Psoas muscle (tissue), 8 donors: ENCODE data around the gene USP5. TPM values are rescaled to one million over a fixed set of nuclear protein-coding genes. Genes with fewer than 3 reads are reported as not detected.
A peak's percentile ranks its signal among the peaks of the same experiment; 100 is the strongest.

Experiments
- ATAC-seq, 4 donors: fragments of 200-7000 bp; cut with Tn5 transposase; one replicate each; pipeline ENCODE4 v1.9.1; 2020; ENCODE audit warnings: moderate library complexity in 3 of 4, mild to moderate bottlenecking in 2 of 4
- DNase-seq, 2 donors: peaks; one replicate each; pipeline ENCODE4 v3.0.0-alpha.2; 2020
- H3K27ac ChIP-seq: fragments of 200-600 bp; one replicate; pipeline ENCODE4 v1.8.0; 2022
- H3K27me3 ChIP-seq, 3 donors: fragments of 200-600 bp in 1 of 3; one replicate each; pipeline versions ENCODE4 v1.6.1 to v1.8.0; 2013 to 2022; ENCODE audit warnings: low read length in 2 of 3, mild to moderate bottlenecking in 2 of 3, moderate library complexity in 1 of 3; ENCODE audit not compliant: insufficient read depth in 3 of 3
- H3K36me3 ChIP-seq, 2 donors: fragments of 200-600 bp in 1 of 2; one replicate each; pipeline versions ENCODE4 v1.6.1 to v1.8.0; 2013 to 2022; ENCODE audit warnings: low read depth in 1 of 2, mild to moderate bottlenecking in 1 of 2, moderate library complexity in 1 of 2; ENCODE audit not compliant: insufficient read depth in 1 of 2
- H3K4me1 ChIP-seq: fragments of 200-600 bp; one replicate; pipeline ENCODE4 v1.8.0; 2022
- H3K4me3 ChIP-seq: fragments of 200-600 bp; one replicate; pipeline ENCODE4 v1.8.0; 2022; ENCODE audit warnings: mild to moderate bottlenecking
- H3K9me3 ChIP-seq: fragments of 200-600 bp; one replicate; pipeline ENCODE4 v1.8.0; 2022
- WGBS, 3 donors: extraction: QIAGEN DNeasy Blood & Tissue Kit; methylation state at CpG; one replicate each; pipeline versions ENCODE4 v1.1.6 to v1.1.7; 2013; 5-methylcytosine and 5-hydroxymethylcytosine counted together
- intact Hi-C, 2 donors: fragments of 100-400 bp; cut with DNase I; formaldehyde crosslinking; loops; one replicate each; pipeline versions ENCODE4 v1.11.0 to v1.14.2; 2022
- polyA plus RNA-seq, 3 donors: library from polyadenylated mRNA; stranded (reverse); fragments of 200-250 nt; gene quantifications; one replicate each; pipeline ENCODE4 v1.2.3, GENCODE V29; 2013
- total RNA-seq, 4 donors: library from RNA; stranded (reverse); fragmentation: NEBNext Ultra II Directional in 2 of 4; extraction: Animal tissue kit (Norgen Biotek cat#: 25700) in 2 of 4; gene quantifications; one replicate each; pipeline versions ENCODE4 v1.2.1 to v1.2.4, GENCODE V29; 2021 to 2023
- TF ChIP-seq, protein P1 (sequence below): fragments of 200-600 bp; IDR thresholded peaks from one replicate; pipeline ENCODE4 v1.8.0; 2022; ENCODE audit warnings: antibody characterized with exemption
- donor health status: healthy with polysubstance abuse.
- donor health status: DM: no; HTN: no; CAD: no; lungs with moderate emphysema.
- donor health status: Bipolar disorder and iron deficiency.
- donor health status: healthy.
- donor health status: DM: yes; HTN: yes; CAD: no.
- donor health status: DM: no; HTN: no; CAD: no.
- donor health status: DM: no; HTN: no; CAD: no.
- donor health status: DM: yes; HTN: yes; CAD: no.

The USP5 gene
- total and polyA plus RNA-seq, 7 donors, result 43.1 to 127 (median 98.1) TPM

DNA sequence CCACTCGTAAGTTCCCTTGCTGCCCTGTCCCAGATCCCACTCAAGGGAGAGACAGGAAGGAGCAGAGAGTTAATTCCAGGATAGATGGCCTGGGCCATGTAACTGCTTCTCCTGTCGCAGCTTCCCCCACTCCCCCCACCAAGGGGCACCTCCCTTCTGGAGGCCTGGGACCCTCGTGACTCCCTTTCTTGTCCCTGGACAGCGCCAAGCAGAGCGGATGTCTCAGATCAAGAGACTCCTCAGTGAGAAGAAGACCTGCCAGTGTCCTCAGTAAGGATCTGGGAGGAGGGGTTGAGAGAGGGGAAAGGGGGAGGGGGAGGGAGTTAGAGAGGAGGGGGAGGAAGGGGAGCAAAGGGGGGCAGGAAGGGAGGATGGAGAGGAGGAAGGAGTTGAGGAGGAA, 33.3 kb upstream of the USP5 start:
- no peak overlapping the region for H3K27ac ChIP-seq
- TF ChIP-seq, protein P1, sequence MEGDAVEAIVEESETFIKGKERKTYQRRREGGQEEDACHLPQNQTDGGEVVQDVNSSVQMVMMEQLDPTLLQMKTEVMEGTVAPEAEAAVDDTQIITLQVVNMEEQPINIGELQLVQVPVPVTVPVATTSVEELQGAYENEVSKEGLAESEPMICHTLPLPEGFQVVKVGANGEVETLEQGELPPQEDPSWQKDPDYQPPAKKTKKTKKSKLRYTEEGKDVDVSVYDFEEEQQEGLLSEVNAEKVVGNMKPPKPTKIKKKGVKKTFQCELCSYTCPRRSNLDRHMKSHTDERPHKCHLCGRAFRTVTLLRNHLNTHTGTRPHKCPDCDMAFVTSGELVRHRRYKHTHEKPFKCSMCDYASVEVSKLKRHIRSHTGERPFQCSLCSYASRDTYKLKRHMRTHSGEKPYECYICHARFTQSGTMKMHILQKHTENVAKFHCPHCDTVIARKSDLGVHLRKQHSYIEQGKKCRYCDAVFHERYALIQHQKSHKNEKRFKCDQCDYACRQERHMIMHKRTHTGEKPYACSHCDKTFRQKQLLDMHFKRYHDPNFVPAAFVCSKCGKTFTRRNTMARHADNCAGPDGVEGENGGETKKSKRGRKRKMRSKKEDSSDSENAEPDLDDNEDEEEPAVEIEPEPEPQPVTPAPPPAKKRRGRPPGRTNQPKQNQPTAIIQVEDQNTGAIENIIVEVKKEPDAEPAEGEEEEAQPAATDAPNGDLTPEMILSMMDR, result no peak
- no peak overlapping the region for H3K4me3 ChIP-seq
- peaks cover 0 to 21% (median 11%) of the 10 kb centered on the region in 3 donors for H3K27me3 ChIP-seq
- no peaks in the 10 kb centered on the region for H3K36me3 ChIP-seq
- no peaks in the 10 kb centered on the region for H3K9me3 ChIP-seq
- no peak for ATAC-seq
- intact Hi-C loops, result no loop called here
- no peak for DNase-seq
- WGBS, 3 donors, result 81 to 87% (median 87%) methylated on average over 5 of the region's 5 CpGs
- H3K4me1 ChIP-seq, result no peaks in the 10 kb centered on the region

DNA sequence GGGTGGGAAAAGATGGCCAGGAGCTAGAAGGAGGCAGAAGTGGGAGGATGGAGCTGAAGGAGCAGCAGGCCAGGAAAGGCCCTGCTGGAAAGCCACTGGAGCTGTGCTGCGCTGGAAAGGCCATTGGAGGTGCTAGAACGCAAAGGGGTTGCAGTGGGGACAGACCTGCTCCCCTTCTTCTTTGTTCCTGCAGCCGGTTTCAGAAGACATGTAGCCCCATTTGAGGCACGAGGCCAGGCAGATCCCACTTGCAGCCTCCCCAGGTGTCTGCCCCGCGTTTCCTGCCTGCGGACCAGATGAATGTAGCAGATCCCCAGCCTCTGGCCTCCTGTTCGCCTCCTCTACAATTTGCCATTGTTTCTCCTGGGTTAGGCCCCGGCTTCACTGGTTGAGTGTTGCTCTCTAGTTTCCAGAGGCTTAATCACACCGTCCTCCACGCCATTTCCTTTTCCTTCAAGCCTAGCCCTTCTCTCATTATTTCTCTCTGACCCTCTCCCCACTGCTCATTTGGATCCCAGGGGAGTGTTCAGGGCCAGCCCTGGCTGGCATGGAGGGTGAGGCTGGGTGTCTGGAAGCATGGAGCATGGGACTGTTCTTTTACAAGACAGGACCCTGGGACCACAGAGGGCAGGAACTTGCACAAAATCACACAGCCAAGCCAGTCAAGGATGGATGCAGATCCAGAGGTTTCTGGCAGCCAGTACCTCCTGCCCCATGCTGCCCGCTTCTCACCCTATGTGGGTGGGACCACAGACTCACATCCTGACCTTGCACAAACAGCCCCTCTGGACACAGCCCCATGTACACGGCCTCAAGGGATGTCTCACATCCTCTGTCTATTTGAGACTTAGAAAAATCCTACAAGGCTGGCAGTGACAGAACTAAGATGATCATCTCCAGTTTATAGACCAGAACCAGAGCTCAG, 32.6 kb upstream of the USP5 start:
- no peak overlapping the region for H3K27ac ChIP-seq
- no peaks in the 10 kb centered on the region for H3K9me3 ChIP-seq
- H3K27me3 ChIP-seq, result peaks cover 0 to 28% (median 11%) of the 10 kb centered on the region in 3 donors
- no peaks in the 10 kb centered on the region for H3K4me1 ChIP-seq
- ATAC-seq (no peak), DNase-seq (no peak)
- TF ChIP-seq, protein P1, result no peak
- H3K4me3 ChIP-seq, result no peak overlapping the region
- intact Hi-C loops, result loop anchor here in 1 of 2 donors (10.0 kb wide), 1 partner anchor 65 kb away; the partner anchor contains the start of gene MLF2
- 71 to 87% (median 84%) methylated on average over 13 of the region's 13 CpGs for WGBS, 3 donors
- no peaks in the 10 kb centered on the region for H3K36me3 ChIP-seq

DNA sequence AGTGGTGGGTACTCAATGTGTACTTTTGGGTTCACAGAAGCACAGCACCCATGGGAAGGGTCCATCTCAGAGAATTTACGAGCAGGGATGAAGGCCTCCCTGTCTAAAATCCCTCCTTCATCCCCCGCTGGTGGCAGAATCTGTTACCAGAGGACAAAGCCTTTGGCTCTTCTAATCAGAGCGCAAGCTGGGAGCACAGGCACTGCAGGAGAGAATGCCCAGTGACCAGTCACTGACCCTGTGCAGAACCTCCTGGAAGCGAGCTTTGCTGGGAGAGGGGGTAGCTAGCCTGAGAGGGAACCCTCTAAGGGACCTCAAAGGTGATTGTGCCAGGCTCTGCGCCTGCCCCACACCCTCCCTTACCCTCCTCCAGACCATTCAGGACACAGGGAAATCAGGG, 31.8 kb upstream of the USP5 start:
- 87 to 95% (median 95%) methylated on average over 5 of the region's 5 CpGs for WGBS, 3 donors
- Histone ChIP-seq H3K9me3 (no peaks in the 10 kb centered on the region), H3K27me3 (peaks cover 0 to 34% (median 11%) of the 10 kb centered on the region in 3 donors), H3K27ac (no peak overlapping the region), H3K36me3 (no peaks in the 10 kb centered on the region), H3K4me3 (no peak overlapping the region), H3K4me1 (no peaks in the 10 kb centered on the region)
- ATAC-seq (no peak), DNase-seq (no peak)
- intact Hi-C loops, result loop anchor here in 1 of 2 donors (10.0 kb wide), 1 partner anchor 65 kb away; the partner anchor contains the start of gene MLF2
- TF ChIP-seq, protein P1, result no peak

DNA sequence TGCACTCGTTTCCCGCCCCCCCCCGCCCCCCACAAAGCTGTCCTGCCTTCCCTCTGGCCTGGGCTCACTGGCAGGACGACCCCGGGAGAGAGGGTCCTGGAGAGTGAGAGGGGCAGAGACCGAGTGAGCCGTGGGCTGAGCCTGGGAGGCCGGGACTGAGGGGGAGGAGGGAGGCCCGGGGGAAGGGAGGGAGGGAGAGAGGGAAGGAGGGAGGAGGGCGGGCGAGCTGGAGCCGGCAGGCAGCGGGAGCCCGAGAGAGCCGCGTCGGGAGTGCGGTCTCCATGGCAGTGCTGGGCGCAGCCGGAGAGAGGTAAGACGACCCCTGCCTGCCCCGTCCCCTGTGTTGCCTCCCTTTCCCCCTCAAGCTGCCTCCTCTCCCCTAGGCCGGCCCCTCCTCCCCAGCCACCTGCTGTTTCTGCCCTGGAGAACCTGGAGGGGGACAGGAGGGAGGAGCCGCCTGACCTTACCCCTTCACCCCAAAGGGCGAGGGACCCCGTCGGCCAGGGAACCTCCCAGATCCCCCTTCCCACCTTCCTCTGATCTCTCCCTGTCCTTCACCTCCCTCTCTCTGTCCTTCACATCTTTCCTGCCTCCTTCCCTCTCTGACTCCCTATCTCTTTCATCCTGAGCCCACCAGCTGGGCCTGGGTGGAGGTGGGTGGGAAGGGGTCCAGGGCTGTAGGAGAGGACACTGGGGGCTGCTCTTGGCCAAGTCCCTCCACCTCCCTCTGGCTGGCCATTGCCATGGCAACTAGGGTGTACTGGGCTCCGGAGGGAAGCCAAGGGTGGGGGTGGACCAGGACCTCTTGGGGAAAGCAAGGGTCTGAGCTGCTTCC, 30.1 kb upstream of the USP5 start, which contains the start of gene GPR162:
Gene GPR162 (plus strand): TSS at position 231 of the 835 bp plus-strand sequence. CDS start 2,078 bp downstream, outside the sequence.
- H3K9me3 ChIP-seq, result no peaks in the 10 kb centered on the region
- H3K4me3 ChIP-seq, result peak within 1 kb of the TSS; percentile 60
- TF ChIP-seq, protein P1, result no peak
- 1 to 3% (median 3%) methylated on average over 5 to 28 of the region's 28 CpGs for WGBS, 3 donors
- intact Hi-C loops, result loop anchor here in 1 of 2 donors (10.0 kb wide), 1 partner anchor 67 kb away; the partner anchor contains the start of gene MLF2
- no peak within 1 kb of the TSS for H3K27ac ChIP-seq
- no peaks in the 10 kb centered on the region for H3K36me3 ChIP-seq
- DNase-seq (peak; percentile 55 to 72), ATAC-seq (peak; percentile 17 to 38 (median 26))
- H3K27me3 ChIP-seq, result peaks cover 0 to 51% (median 11%) of the 10 kb centered on the region in 3 donors
- H3K4me1 ChIP-seq, result peaks cover 3% of the 10 kb centered on the region
